Progenitor cell of endocrine pancreas (in vitro differentiated cells): ENCODE measurements around the gene RNF224. TPM values are rescaled to one million over a fixed set of nuclear protein-coding genes. Genes with fewer than 3 reads are reported as not detected.
A peak's percentile ranks its signal among the peaks of the same experiment; 100 is the strongest.

Experiments used
- DNase-seq: peaks from one replicate; pipeline ENCODE4 v3.0.0; 2021; ENCODE audit warnings: low spot score; ENCODE audit not compliant: unreplicated experiment
- H3K27ac Mint-ChIP-seq: 2 replicates; pipeline ENCODE4 v1.8.0; 2021; ENCODE audit warnings: mild to moderate bottlenecking, moderate library complexity, mixed read lengths
- H3K27me3 Mint-ChIP-seq: 2 replicates; pipeline ENCODE4 v1.8.0; 2021; ENCODE audit warnings: mixed read lengths
- H3K36me3 Mint-ChIP-seq: 2 replicates; pipeline ENCODE4 v1.8.0; 2022; ENCODE audit warnings: mixed read lengths; ENCODE audit not compliant: insufficient read depth
- H3K4me1 Mint-ChIP-seq: 2 replicates; pipeline ENCODE4 v1.8.0; 2021; ENCODE audit warnings: low read depth, mixed read lengths
- H3K4me3 Mint-ChIP-seq: 2 replicates; pipeline ENCODE4 v1.8.0; 2021; ENCODE audit warnings: low read depth, mild to moderate bottlenecking, moderate library complexity, mixed read lengths
- H3K9me3 Mint-ChIP-seq: 2 replicates; pipeline ENCODE4 v1.8.0; 2021; ENCODE audit warnings: low read depth, mixed read lengths
- total RNA-seq: library from RNA; stranded (reverse); gene quantifications from 2 replicates; pipeline ENCODE4 v1.2.1, GENCODE V29; 2021
- TF ChIP-seq, protein P1 (sequence below): fragments of 200-600 bp; sonication (generic); IDR thresholded peaks from one replicate; pipeline ENCODE4 v1.5.0; 2021; ENCODE audit warnings: antibody characterized with exemption, mild to moderate bottlenecking; ENCODE audit not compliant: unreplicated experiment

RNF224 gene
- total RNA-seq, 1 donor from 2014 or later: 0.53 TPM

DNA sequence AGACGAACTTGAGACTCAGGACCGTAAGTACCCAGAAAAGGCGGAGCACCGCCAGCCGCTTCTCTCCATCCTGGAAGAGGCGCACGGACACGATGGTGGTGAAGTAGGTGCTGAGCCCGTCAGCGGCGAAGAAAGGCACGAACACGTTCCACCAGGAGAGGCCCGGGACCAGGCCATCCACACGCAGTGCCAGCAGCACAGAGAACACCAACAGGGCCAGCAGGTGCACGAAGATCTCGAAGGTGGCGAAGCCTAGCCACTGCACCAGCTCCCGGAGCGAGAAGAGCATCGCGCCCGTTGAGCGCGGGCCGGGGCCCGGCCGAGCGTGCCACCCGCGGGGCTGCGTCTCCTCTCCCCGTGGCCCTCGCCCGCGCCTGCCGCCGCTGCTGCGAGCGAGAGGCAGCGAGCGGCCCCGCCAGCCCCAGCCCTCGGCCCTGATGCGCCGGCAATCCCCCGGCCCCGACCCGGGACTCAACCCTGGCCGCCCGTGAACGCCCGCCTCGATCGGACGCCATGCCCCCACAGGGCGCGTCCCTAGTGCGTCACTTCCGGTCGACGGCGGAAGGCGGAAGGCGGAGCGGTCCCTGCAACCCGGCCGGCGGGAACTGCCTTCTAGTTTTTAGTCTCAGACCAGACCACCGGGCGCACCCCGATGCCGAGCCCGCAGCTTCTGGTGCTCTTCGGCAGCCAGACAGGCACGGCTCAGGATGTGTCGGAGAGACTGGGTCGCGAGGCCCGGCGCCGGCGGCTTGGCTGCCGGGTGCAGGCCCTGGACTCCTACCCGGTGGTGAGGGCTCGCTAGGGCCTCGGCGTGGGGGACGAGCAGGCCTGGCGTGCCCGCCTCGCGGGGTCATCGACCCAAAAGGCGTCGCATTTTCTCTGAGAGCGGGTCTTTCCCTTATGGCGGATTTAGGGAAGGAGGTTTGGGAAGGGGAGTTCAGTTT lies 21.9 kb upstream of the RNF224 start, which contains the start of the genes NDOR1 and TMEM203:
TSS of gene NDOR1 (plus strand) at position 575 of the 944 bp plus-strand sequence. CDS start at position 653, 78 bp downstream.
TSS of gene TMEM203 (minus strand) at position 523 of the 944 bp plus-strand sequence. CDS start at position 289, 234 bp downstream.
- H3K9me3 Mint-ChIP-seq: no peaks in the 10 kb centered on the region
- H3K4me3 Mint-ChIP-seq: peak within 1 kb of the TSS; percentile 93
- TF ChIP-seq, protein P1, sequence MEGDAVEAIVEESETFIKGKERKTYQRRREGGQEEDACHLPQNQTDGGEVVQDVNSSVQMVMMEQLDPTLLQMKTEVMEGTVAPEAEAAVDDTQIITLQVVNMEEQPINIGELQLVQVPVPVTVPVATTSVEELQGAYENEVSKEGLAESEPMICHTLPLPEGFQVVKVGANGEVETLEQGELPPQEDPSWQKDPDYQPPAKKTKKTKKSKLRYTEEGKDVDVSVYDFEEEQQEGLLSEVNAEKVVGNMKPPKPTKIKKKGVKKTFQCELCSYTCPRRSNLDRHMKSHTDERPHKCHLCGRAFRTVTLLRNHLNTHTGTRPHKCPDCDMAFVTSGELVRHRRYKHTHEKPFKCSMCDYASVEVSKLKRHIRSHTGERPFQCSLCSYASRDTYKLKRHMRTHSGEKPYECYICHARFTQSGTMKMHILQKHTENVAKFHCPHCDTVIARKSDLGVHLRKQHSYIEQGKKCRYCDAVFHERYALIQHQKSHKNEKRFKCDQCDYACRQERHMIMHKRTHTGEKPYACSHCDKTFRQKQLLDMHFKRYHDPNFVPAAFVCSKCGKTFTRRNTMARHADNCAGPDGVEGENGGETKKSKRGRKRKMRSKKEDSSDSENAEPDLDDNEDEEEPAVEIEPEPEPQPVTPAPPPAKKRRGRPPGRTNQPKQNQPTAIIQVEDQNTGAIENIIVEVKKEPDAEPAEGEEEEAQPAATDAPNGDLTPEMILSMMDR: no peak
- peaks cover 25% of the 10 kb centered on the region for H3K4me1 Mint-ChIP-seq
- no peaks in the 10 kb centered on the region for H3K27me3 Mint-ChIP-seq
- H3K27ac Mint-ChIP-seq: peak within 1 kb of the TSS; percentile 93
- peak; percentile 88 for DNase-seq
- peaks cover 3% of the 10 kb centered on the region for H3K36me3 Mint-ChIP-seq

DNA sequence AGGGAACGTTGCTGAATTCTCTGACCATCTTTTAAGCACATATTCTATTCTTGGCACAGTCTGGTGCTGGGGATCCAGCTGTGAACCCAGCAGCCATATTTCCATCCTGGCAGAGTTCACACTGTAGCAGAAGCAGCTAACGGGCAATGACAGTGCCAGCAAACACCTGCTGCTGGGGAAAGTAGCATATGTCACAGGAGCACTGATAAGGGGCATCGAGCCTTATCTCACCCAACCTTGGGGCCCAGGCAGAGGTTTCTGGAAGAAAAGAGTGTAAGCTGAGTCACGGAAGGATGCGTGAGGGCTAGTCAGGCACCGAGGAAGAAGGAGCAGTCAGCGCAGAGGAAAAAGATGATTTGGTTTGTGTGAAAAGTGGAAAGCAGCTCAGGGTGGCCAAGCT lies 20.7 kb upstream of the RNF224 start:
- TF ChIP-seq, protein P1: no peak
- Mint-ChIP-seq H3K27ac (peak overlapping the region; percentile 92), H3K36me3 (peaks cover 5% of the 10 kb centered on the region), H3K4me3 (peak overlapping the region; percentile 93), H3K9me3 (no peaks in the 10 kb centered on the region), H3K4me1 (peaks cover 21% of the 10 kb centered on the region), H3K27me3 (no peaks in the 10 kb centered on the region)
- DNase-seq: no peak

DNA sequence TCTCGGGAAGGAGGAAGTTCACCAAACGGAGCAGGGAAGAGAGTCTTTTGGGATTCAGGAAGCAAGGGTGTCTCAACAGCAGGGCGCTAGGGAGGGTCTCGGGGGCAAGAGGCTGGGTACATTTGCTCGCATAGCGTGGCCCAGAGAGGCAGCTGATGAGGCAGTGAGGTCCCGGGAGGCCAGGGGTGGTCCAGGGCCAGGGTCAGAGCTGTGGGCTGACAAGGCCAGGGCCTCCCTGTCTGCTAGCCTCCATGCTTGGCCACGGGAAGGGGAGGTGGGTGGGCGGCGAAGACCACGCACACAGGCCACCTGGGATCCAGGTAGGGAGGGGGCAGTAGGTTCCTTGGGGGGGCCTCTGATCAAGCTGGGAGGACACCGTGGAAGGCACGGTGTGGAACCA lies 15.8 kb upstream of the RNF224 start:
- Mint-ChIP-seq H3K36me3 (peaks cover 6% of the 10 kb centered on the region), H3K4me1 (peaks cover under 1% of the 10 kb centered on the region), H3K27me3 (no peaks in the 10 kb centered on the region), H3K9me3 (no peaks in the 10 kb centered on the region), H3K4me3 (no peak overlapping the region), H3K27ac (no peak overlapping the region)
- DNase-seq: no peak
- TF ChIP-seq, protein P1: no peak

DNA sequence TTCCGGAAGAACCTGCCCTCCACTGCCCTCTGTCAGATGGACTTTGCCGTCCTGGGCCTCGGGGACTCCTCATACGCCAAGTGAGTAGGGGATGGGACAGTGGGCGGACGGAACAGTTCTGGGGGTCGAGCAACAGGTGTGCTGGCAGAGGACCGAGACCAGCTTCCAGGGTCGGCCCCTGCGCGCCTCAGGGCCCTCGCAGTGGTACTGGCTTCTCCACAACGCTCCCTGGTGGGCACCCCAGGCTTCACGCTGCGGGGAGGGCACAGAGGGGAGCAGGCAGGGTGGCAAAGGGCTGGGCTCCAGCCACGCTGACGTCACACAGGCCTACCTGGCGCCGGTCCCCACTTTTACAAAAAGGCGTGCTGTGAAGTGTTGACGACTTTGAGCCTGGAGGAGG lies 14.8 kb upstream of the RNF224 start:
- peaks cover 1% of the 10 kb centered on the region for H3K4me1 Mint-ChIP-seq
- peaks cover 4% of the 10 kb centered on the region for H3K36me3 Mint-ChIP-seq
- no peaks in the 10 kb centered on the region for H3K9me3 Mint-ChIP-seq
- no peak overlapping the region for H3K27ac Mint-ChIP-seq
- no peak overlapping the region for H3K4me3 Mint-ChIP-seq
- TF ChIP-seq, protein P1: no peak
- no peaks in the 10 kb centered on the region for H3K27me3 Mint-ChIP-seq
- DNase-seq: no peak

DNA sequence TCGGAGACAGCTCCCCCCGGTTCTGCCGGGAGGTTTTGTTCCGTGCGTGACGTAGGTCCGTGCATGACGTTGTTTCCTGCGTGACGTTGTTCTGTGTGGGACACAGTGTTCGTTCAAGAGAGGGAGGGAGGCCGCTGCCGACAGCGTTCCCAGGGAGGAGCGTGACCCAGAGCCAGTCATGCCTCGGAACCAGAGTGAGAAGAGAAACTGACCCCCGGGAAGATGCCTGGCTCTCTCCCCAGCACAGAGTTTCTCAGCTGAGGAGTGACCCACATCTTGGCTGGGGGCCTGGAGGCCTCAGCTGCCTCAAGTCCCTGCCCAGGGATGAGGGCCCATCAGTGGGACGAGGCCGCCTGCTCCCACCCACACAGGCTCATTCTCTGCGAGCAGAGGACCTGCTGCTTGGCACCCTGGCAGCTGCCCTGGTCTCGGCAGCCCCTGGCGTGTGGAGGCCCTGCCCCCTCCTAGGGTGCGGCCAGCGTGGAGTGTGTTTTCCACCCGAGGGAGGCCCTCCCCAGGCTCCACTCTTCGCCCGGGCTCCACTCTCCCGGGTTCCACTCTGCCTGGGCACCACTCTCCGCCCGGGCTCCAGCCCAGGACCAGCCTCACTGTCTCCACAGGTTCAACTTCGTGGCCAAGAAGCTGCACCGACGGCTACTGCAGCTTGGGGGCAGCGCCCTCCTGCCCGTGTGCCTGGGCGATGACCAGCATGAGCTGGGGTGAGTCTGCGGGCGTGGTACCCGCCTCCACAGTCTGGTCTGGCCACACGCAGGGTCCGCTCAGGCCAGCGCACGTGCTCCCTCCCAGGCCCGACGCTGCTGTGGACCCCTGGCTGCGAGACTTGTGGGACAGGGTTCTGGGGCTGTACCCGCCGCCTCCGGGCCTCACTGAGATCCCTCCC lies 13.9 kb upstream of the RNF224 start:
- Mint-ChIP-seq H3K4me3 (no peak overlapping the region), H3K27ac (no peak overlapping the region), H3K4me1 (peaks cover 2% of the 10 kb centered on the region), H3K27me3 (no peaks in the 10 kb centered on the region), H3K36me3 (peaks cover 3% of the 10 kb centered on the region), H3K9me3 (no peaks in the 10 kb centered on the region)
- TF ChIP-seq, protein P1: no peak
- no peak for DNase-seq
